ENCODE measurements around the gene SEPTIN8. TPM values are rescaled to one million over a fixed set of nuclear protein-coding genes. Genes with fewer than 3 reads are reported as not detected.

The SEPTIN8 gene
- total and polyA plus RNA-seq, 2 of the 13 experiments (the other 11 are each of a cell fraction or from before 2014, with no cell fraction given) = 41.4 to 49.9 TPM

GRCh38 chr5:132734687-132735086 lies 42.4 kb downstream of the SEPTIN8 start:
- DNase-seq (ENCODE audit: low spot score) (no peak), FAIRE-seq (no peak), ATAC-seq (no peak)
- H4K20me1 ChIP-seq (ENCODE audit: insufficient read depth, low read length) = no peaks in the 10 kb centered on the region
- no peak overlapping the region for H3K4me2 ChIP-seq (ENCODE audit: low read depth, low read length)
- H3K4me1 ChIP-seq (ENCODE audit: insufficient read depth, low read length) = peaks cover 28% of the 10 kb centered on the region
- no peak overlapping the region for H3K9ac ChIP-seq (ENCODE audit: insufficient read depth, low read depth, low read length)
- H3K4me3 ChIP-seq (replicated peaks in 1 of 3; ENCODE audit: insufficient read depth in 1 of 3, low read depth in 2 of 3, low read length in 3 of 3) = no peak overlapping the region
- ChIA-PET POLR2A (interaction anchor here (2.5 kb wide), 1 partner anchor 73 kb away, joined by 5 read pairs; no protein-coding TSS in a partner anchor), CTCF (ENCODE audit: low intra/inter-chr PET ratio, low total read pairs) (no interaction called here)
- no peak overlapping the region for H2AFZ ChIP-seq (ENCODE audit: low read length)
- no peaks in the 10 kb centered on the region for H3K36me3 ChIP-seq (replicated peaks in 1 of 2; ENCODE audit: control insufficient read depth in 1 of 2, insufficient read depth in 2 of 2, low read length in 2 of 2)
- H3K79me2 ChIP-seq (ENCODE audit: insufficient read depth, low read length) = no peaks in the 10 kb centered on the region
- 96% methylated on average over 2 of the region's 2 CpGs for WGBS (ENCODE audit: low lambda C conversion rate)
- no TSS peak for BruUV-seq (replicated peaks)
- no peak for TF ChIP-seq ZNF335 (CRISPR knock-in tag; IDR thresholded peaks at IDR 0.05)
- TF ChIP-seq ARHGAP35 (CRISPR knock-in tag; IDR thresholded peaks at IDR 0.05; ENCODE audit: borderline replicate concordance) = no peak
- TF ChIP-seq ZIK1 (CRISPR knock-in tag; IDR thresholded peaks at IDR 0.05; ENCODE audit: borderline replicate concordance, low read depth) = no peak
- TF ChIP-seq, protein P1, sequence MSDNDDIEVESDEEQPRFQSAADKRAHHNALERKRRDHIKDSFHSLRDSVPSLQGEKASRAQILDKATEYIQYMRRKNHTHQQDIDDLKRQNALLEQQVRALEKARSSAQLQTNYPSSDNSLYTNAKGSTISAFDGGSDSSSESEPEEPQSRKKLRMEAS (IDR thresholded peaks at IDR 0.05) = no peak
- TF ChIP-seq, protein P2, sequence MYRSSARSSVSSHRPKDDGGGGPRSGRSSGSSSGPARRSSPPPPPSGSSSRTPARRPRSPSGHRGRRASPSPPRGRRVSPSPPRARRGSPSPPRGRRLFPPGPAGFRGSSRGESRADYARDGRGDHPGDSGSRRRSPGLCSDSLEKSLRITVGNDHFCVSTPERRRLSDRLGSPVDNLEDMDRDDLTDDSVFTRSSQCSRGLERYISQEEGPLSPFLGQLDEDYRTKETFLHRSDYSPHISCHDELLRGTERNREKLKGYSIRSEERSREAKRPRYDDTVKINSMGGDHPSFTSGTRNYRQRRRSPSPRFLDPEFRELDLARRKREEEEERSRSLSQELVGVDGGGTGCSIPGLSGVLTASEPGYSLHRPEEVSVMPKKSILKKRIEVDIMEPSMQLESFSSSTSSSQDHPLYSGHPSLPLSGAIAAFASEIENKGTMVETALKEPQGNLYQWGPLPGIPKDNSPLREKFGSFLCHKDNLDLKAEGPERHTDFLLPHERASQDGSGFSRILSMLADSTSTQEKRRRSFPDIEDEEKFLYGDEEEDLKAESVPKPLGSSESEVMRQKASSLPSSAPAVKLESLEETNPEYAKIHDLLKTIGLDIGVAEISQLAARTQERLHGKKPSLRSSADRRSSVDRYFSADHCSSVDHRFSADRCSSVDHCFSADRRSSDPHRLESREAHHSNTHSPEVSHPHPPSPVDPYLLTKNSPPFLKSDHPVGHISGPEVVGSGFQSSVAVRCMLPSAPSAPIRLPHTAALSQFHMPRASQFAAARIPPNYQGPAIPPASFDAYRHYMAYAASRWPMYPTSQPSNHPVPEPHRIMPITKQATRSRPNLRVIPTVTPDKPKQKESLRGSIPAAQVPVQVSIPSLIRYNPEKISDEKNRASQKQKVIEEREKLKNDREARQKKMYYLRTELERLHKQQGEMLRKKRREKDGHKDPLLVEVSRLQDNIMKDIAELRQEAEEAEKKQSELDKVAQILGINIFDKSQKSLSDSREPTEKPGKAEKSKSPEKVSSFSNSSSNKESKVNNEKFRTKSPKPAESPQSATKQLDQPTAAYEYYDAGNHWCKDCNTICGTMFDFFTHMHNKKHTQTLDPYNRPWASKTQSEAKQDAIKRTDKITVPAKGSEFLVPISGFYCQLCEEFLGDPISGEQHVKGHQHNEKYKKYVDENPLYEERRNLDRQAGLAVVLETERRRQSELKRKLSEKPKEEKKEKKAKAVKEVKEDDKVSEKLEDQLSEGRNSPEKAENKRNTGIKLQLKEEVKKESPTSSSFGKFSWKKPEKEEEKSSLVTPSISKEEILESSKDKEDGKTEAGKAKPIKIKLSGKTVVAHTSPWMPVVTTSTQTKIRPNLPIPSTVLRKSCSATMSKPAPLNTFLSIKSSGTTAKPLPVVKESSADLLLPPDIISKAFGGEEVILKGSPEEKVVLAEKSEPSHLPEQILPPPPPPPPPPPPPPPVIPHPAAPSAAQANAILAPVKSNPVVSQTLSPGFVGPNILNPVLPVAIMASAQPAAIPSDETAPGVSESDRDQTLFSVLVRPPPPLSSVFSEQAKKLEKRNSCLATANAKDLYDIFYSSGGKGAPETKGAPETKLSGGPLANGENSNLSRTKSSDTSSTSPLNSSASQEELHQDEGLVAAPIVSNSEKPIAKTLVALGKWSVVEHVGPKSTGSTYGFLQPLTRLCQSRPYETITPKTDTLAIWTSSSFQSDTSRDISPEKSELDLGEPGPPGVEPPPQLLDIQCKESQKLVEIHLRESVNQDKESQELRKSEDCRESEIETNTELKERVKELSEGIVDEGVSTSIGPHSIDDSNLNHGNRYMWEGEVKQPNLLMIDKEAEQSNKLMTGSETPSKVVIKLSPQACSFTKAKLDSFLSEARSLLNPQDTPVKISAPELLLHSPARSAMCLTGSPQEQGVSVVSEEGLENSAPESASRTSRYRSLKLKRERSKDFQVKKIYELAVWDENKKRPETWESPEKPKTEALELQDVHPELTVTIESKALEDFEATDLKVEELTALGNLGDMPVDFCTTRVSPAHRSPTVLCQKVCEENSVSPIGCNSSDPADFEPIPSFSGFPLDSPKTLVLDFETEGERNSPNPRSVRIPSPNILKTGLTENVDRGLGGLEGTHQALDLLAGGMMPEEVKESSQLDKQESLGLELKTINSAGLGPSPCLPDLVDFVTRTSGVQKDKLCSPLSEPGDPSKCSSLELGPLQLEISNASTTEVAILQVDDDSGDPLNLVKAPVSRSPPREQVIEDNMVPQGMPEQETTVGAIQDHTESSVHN (CRISPR knock-in tag; IDR thresholded peaks at IDR 0.05) = no peak
- no peak overlapping the region for H3K27ac ChIP-seq (ENCODE audit: extremely low read length, insufficient read depth, low read length)
- intact Hi-C loops (cut with micrococcal nuclease; ENCODE audit: unreplicated experiment) (no loop called here), in situ Hi-C loops (cut with HindIII; ENCODE audit: extremely low pct_ligation_motif_present, low pct_unique_long_range_greater_than_20kb) (no loop called here)
- H3K9me3 ChIP-seq (ENCODE audit: low read length) = no peaks in the 10 kb centered on the region
- no peaks in the 10 kb centered on the region for H3K27me3 ChIP-seq (ENCODE audit: control insufficient read depth in 1 of 2, insufficient read depth in 2 of 2, low read length in 2 of 2)

Measured in HepG2 (cell line).